Keratinocyte (primary cell): Measurements from ENCODE around the gene RMND5A.

Experiments used
- CTCF ChIP-seq, 3 experiments: IDR thresholded peaks in 1 of 3; conservative IDR thresholded peaks in 1 of 3; optimal IDR thresholded peaks in 1 of 3; 2 replicates in 2 of 3; 3 replicates in 1 of 3; pipeline versions ENCODE3 to v1.5.1; 2011; ENCODE audit warnings: low read length in 3 of 3, mild to moderate bottlenecking in 3 of 3, moderate library complexity in 2 of 3, control low read depth in 1 of 3, inconsistent platforms in 1 of 3; ENCODE audit not compliant: insufficient read depth in 2 of 3; ENCODE audit errors: extremely low read depth in 1 of 3
- EZH2 ChIP-seq: IDR thresholded peaks from one replicate; pipeline ENCODE4 v1.6.1; 2012; ENCODE audit warnings: inconsistent platforms, mild to moderate bottlenecking, low read length, moderate library complexity

GRCh38 chr2:86673986-86674670 lies 46.0 kb upstream of the RMND5A start:
- TF ChIP-seq CTCF (optimal IDR thresholded peaks at IDR 0.05 in 1 of 3, IDR thresholded peaks at IDR 0.05 in 1 of 3, conservative IDR thresholded peaks at IDR 0.05 in 1 of 3; ENCODE audit: extremely low read depth in 1 of 3, insufficient read depth in 2 of 3, low read length in 3 of 3) (no peak), EZH2 (no peak)
